Measurements from ENCODE around the gene RBM25. TPM values are rescaled to one million over a fixed set of nuclear protein-coding genes. Genes with fewer than 3 reads are reported as not detected.

The RBM25 gene
- total RNA-seq, result 13.1 and 19.7 TPM in 2 replicates

DNA sequence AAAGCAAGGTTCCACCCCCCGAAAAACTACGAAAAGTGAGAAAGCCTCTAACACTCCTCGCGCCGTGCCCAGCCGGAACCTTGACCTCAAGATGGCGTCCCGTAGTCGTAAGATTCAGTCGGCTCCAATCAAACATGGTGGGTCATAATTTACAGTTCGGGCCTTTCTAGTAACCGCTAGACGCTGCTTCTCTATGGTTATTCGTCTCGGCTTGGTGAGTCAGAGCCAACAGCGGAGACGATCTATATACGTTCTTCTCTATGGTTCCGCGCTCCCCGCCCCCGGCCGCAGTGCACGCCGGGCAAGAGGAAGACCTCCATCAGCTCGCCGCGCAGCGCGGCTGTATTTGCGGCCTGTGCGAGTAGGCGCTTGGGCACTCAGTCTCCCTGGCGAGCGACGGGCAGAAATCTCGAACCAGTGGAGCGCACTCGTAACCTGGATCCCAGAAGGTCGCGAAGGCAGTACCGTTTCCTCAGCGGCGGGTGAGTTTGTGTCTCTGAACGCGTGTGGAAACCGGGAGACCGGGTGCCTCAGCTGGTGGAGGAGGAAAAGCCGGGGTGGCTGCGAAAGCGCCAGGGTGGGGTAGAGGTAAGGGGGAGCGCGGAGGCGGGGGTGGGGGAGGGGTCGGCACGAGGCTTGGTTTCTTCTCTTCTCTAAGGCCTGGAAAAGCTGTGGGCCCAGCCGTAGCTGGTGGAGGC is at the start of gene RBM25:
Gene RBM25 (plus strand): TSS at position 311 of the 698 bp plus-strand sequence. CDS start 13,108 bp downstream, outside the sequence.

DNA sequence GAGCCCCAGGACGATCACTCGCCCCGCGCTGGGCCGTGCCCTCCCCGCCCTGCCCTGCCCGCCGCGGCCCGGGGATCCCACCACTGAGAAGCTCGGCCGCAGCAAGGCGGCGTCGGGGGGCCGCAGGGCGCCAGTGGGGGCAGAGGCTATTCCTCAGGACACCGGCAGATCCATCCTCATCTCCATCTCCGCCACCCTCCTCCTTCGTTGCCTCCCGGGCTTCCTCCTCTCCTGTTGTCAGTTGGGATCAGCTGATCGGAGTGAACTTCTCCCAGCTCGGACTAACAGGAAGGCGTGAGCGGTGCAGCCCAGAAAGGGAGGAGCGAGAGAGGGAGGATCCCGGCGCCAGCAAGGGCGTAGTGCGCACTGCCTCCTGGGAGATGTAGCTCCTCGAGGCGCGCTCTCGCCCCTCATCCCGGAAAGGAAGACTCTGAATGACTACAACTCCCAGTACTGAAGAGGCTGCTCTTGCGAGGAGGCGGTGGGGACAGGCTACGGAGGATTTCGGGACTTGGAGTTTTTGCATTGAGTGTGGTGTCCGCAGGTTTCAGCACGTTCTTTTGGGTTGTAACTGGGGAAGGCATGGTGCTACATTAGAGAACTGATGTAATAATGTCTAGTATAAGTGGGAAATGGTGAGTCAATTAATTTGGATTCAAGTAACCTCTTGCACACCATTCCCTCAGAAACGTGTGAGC is 31.3 kb upstream of the RBM25 start, which contains the start of gene ZFYVE1:
Gene ZFYVE1 (minus strand): TSS at position 262 of the 698 bp plus-strand sequence. CDS start 2,598 bp downstream, outside the sequence.

DNA sequence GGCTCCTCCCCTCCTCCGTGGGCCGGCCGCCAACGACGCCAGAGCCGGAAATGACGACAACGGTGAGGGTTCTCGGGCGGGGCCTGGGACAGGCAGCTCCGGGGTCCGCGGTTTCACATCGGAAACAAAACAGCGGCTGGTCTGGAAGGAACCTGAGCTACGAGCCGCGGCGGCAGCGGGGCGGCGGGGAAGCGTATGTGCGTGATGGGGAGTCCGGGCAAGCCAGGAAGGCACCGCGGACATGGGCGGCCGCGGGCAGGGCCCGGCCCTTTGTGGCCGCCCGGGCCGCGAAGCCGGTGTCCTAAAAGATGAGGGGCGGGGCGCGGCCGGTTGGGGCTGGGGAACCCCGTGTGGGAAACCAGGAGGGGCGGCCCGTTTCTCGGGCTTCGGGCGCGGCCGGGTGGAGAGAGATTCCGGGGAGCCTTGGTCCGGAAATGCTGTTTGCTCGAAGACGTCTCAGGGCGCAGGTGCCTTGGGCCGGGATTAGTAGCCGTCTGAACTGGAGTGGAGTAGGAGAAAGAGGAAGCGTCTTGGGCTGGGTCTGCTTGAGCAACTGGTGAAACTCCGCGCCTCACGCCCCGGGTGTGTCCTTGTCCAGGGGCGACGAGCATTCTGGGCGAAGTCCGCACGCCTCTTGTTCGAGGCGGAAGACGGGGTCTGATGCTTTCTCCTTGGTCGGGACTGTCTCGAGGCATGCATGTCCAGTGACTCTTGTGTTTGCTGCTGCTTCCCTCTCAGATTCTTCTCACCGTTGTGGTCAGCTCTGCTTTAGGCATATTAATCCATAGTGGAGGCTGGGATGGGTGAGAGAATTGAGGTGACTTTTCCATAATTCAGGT is 78.3 kb downstream of the RBM25 start, which contains the start of gene PSEN1:
Gene PSEN1 (plus strand): TSS at position 121 of the 839 bp plus-strand sequence. CDS start 11,513 bp downstream, outside the sequence.

Other genes starting within 250 kb of the RBM25 start
- gene DPF3, start 164.4 kb upstream of the RBM25 start, total RNA-seq, result 4.6 and 5.5 TPM in 2 replicates
- gene DCAF4, start 132.1 kb upstream of the RBM25 start, total RNA-seq, result 12.2 and 20.5 TPM in 2 replicates
- 10.6 and 10.9 TPM in 2 replicates for gene ZFYVE1, start 31.4 kb upstream of the RBM25 start, total RNA-seq
- 28.5 and 30.3 TPM in 2 replicates for gene PSEN1, start 78.0 kb downstream of the RBM25 start, total RNA-seq
- gene PAPLN, start 179.0 kb downstream of the RBM25 start, total RNA-seq, result 6.4 and 6.5 TPM in 2 replicates

Measured in bronchus fibroblast of lung (primary cell).